H7 (cell line): ENCODE measurements around the gene CPM. TPM values are rescaled to one million over a fixed set of nuclear protein-coding genes. Genes with fewer than 3 reads are reported as not detected.

Experiments used
- DNase-seq: peaks from one replicate; pipeline ENCODE4 v3.0.0; 2012
- H3K27me3 ChIP-seq: 2 replicates; pipeline ENCODE4 v1.6.0; 2011; ENCODE audit warnings: mild to moderate bottlenecking, low read length; ENCODE audit not compliant: control insufficient read depth, insufficient read depth
- H3K36me3 ChIP-seq: replicated peaks from 2 replicates; pipeline ENCODE4 v1.5.1; 2011; ENCODE audit warnings: low read length; ENCODE audit not compliant: control insufficient read depth, insufficient read depth
- H3K4me3 ChIP-seq: 2 replicates; pipeline ENCODE4 v1.5.1; 2011; ENCODE audit warnings: low read depth, mild to moderate bottlenecking, control low read depth, low read length, moderate library complexity; ENCODE audit not compliant: insufficient read depth
- total RNA-seq: library from RNA; depleted of rRNA; stranded (reverse); fragments of >200 nt; shearing (Covaris generic); gene quantifications from 2 replicates; pipeline ENCODE4 v1.2.3, GENCODE V29; 2014

The CPM gene
- total RNA-seq, 1 experiment from 2014 or later, result 0.28 TPM

DNA sequence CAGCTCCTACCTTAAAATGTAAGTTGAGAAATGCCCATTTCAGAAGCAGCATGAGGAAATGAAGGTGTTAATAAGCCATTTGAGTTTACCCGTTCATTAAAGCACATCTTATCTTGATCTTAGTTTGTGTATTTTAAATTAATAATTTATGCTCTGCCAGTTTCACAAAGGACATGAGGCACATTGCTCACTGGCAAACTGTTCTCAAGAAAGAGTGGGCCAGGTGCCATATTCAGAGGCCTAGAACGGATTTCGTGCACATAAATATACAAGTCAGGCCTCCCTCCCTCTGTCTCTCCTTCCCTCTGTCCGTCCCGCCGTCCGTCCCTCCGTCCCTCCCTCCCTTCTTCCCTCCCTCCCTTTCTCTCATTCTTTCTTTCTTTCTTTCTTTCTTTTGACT is 29.5 kb downstream of the CPM start:
- no peaks in the 10 kb centered on the region for H3K27me3 ChIP-seq
- no peaks in the 10 kb centered on the region for H3K36me3 ChIP-seq
- no peak for DNase-seq
- no peak overlapping the region for H3K4me3 ChIP-seq

- Histone ChIP-seq H3K36me3 (no peaks in the 10 kb centered on the region), H3K4me3 (no peak overlapping the region), H3K27me3 (no peaks in the 10 kb centered on the region)
- DNase-seq, result no peak
Observed at GRCh38 chr12:68901551-68901950, 31.4 kb downstream of the CPM start.

GRCh38 chr12:68901145-68901544 is 31.8 kb downstream of the CPM start:
- DNase-seq, result no peak
- no peak overlapping the region for H3K4me3 ChIP-seq
- H3K27me3 ChIP-seq, result no peaks in the 10 kb centered on the region
- H3K36me3 ChIP-seq, result no peaks in the 10 kb centered on the region

- Histone ChIP-seq H3K27me3 (no peaks in the 10 kb centered on the region), H3K36me3 (no peaks in the 10 kb centered on the region), H3K4me3 (no peak overlapping the region)
- no peak for DNase-seq
Observed at GRCh38 chr12:68900241-68900640, 32.7 kb downstream of the CPM start.

DNA sequence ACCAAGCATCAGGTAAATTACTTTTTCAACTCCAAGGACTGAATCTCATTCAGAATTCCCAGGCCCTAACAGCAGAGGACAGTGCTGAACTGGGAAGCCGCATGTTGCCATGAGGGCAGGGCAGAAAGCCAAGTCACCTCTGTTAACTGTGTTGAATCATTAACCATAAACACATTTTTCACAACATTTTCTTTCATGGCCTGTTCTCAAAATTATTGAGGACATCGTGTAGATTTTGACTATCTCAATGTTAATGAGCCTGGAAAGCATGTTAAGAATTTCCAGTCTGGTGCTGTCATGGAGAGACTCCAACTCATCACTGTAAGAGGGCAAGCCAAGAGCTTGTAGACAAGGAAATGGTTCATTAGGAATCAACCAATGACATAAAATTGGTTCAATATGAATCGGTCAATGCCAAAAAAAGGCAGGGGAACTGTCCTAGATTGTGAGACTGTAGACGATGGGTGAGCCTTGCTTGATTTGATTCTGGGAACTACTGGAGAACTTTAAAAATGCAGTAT is 33.7 kb downstream of the CPM start:
- DNase-seq, result no peak
- H3K4me3 ChIP-seq, result no peak overlapping the region
- H3K27me3 ChIP-seq, result no peaks in the 10 kb centered on the region

DNA sequence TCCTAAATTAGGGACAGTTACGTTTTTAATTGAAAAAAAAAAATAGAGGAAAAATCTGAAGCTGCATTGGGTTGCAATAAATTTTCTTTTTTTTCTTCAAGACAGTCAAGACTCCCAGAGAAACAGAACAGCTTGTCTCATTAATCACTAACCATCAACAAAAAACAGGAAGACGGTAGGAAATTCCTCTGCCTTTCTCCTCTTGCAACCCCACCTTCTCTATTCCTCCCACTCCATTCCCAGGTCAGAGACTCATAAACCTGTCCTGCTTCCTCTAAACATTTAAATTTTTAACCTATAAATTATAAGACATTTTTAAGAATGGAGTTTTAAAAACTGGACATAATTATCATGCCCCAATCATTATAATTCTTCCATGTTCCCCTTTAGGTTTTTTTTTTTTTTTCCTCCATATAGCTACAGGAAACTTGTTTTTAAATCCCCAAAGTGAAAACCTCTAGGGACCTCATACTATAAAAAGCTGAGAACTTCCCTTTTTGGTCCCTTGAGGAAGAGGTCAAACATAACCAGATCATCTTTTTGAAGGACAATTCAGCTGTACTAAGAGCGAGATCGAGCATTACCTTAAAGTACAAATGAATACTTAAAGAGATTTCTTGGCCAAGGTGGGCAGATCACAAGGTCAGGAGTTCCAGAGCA is 36.0 kb downstream of the CPM start:
- H3K4me3 ChIP-seq, result no peak overlapping the region
- no peak for DNase-seq
- no peaks in the 10 kb centered on the region for H3K36me3 ChIP-seq
- no peaks in the 10 kb centered on the region for H3K27me3 ChIP-seq

More for the DNA sequence above, 33.7 kb downstream of the CPM start:
- no peaks in the 10 kb centered on the region for H3K36me3 ChIP-seq

GRCh38 chr12:68894276-68894855 is 38.6 kb downstream of the CPM start:
- H3K4me3 ChIP-seq, result no peak overlapping the region
- no peak for DNase-seq
- H3K27me3 ChIP-seq, result no peaks in the 10 kb centered on the region
- no peaks in the 10 kb centered on the region for H3K36me3 ChIP-seq

GRCh38 chr12:68893741-68894140 is 39.2 kb downstream of the CPM start:
- Histone ChIP-seq H3K36me3 (no peaks in the 10 kb centered on the region), H3K27me3 (no peaks in the 10 kb centered on the region), H3K4me3 (no peak overlapping the region)
- DNase-seq, result no peak

- no peak for DNase-seq
- Histone ChIP-seq H3K36me3 (no peaks in the 10 kb centered on the region), H3K4me3 (no peak overlapping the region), H3K27me3 (no peaks in the 10 kb centered on the region)
Observed at GRCh38 chr12:68893201-68893600, 39.8 kb downstream of the CPM start.

- H3K27me3 ChIP-seq, result no peaks in the 10 kb centered on the region
- DNase-seq, result no peak
- H3K36me3 ChIP-seq, result no peaks in the 10 kb centered on the region
- no peak overlapping the region for H3K4me3 ChIP-seq
Observed at GRCh38 chr12:68891141-68891540, 41.8 kb downstream of the CPM start.

DNA sequence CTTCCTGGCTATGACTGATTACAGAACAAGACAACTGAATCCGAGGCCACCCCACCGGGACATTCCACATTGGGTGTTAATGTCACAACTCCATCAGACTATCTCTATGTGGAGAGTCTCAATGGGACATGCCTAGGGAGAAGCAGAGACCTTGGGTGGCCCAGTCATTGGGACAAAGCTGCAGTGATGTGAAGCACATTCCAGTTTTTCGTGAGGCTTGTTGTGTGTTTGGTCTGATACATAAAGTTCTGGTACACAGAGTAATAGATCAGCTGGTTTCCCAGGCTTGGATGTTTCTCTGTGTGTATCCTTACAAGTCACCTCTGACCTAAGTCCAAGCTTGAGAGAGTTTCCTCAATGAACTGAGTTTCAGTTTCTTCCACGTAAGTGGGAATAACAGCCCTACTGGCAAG is 42.3 kb downstream of the CPM start:
- Histone ChIP-seq H3K27me3 (no peaks in the 10 kb centered on the region), H3K4me3 (no peak overlapping the region), H3K36me3 (no peaks in the 10 kb centered on the region)
- DNase-seq, result no peak

DNA sequence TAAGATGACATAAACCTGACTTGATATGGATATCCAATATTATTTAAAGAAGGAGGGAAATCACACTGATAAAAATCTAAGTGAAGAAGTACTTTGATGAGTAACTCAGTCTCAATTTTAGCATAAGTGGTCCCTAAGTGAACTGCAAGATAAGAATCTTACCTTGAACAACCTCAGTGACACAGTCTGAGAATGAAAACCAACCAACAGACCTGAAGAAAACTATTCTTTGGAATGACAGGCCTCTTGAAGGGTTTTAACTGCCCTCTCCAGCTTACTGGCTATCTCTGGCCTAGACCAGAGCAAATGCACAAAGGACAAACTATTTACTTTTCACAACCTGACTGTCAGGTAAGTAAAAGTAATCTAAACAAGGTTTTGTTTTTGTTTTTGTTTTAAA is 44.7 kb downstream of the CPM start:
- no peak overlapping the region for H3K4me3 ChIP-seq
- no peaks in the 10 kb centered on the region for H3K27me3 ChIP-seq
- no peaks in the 10 kb centered on the region for H3K36me3 ChIP-seq
- DNase-seq, result no peak

- DNase-seq, result no peak
- Histone ChIP-seq H3K27me3 (no peaks in the 10 kb centered on the region), H3K4me3 (no peak overlapping the region), H3K36me3 (no peaks in the 10 kb centered on the region)
Observed at GRCh38 chr12:68887641-68888040, 45.3 kb downstream of the CPM start.

DNA sequence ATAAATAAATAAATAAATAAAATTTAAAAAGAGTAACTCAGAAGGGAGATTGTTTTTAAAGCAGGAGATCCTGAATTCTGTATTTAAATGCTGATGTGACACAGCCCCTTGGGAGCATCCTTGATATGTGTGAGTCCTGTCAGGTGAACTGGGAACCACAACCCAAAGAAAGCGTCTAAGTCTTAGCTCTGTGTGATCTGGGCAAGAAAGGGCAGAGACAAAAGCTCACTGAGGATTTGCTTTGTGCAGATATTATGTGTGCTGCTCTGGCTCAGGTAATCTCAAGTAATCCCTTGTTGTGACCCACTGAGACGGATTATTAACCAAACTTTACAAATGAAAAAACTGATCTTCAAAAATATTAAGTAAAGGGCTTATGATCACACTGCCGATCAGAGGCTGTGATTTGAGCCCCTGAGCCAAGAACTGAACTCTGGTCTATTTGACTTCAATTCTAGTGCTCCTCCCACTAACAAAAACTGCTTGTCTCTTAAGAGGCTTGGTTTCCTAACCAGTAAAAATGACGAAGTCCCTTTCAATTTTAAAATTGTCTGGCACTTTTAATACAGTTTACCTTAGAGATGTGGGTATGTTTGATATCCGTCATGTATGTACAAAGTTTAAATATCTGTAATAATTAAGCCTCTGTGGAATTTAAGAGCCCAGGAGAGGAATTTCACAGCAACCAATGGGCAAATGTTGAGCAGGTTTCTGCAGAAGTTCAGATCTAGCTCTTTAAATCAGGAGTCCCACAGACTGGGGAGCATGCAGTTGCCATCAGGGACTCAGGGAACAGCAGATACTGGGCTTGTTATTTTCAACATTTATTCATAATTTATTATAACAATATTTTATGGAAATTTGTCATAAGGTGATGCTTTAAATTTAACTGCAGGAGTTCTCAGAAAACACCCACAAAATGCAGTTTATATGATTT is 46.1 kb downstream of the CPM start:
- no peaks in the 10 kb centered on the region for H3K36me3 ChIP-seq
- H3K4me3 ChIP-seq, result no peak overlapping the region
- DNase-seq, result no peak
- no peaks in the 10 kb centered on the region for H3K27me3 ChIP-seq

DNA sequence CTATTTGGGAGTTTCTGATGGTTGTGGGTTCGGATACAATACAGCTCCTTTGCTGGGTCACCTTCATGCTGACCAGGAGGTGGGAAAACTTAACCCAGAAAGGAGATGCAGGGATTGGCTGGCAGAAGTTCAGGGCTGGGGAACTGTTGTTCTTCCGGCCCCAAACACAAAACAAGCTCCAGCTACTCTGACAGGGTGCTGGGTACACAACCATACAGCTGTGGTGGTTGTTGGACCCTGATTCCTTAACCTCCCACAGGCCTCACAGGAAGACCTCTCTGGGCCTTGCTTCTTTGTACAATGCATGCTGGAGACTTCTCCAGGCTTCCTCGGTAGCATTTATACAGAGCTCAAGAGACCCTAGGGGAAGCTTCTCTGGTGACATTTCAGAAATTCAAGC is 47.6 kb downstream of the CPM start:
- Histone ChIP-seq H3K27me3 (no peaks in the 10 kb centered on the region), H3K4me3 (no peak overlapping the region), H3K36me3 (no peaks in the 10 kb centered on the region)
- DNase-seq, result no peak
